HG03045 (cell line): ENCODE data around the gene ARHGAP26.

Experiments used
- ATAC-seq: cut with Tn5 transposase; IDR thresholded peaks from one replicate; pipeline ENCODE4 v1.9.1; 2021; ENCODE audit warnings: mild to moderate bottlenecking, moderate library complexity; ENCODE audit not compliant: unreplicated experiment

ARHGAP26 gene

GRCh38 chr5:143170104-143170503 is 399.9 kb downstream of the ARHGAP26 start:
- no peak for ATAC-seq

GRCh38 chr5:143170977-143171376 is 400.8 kb downstream of the ARHGAP26 start:
- no peak for ATAC-seq

GRCh38 chr5:143172739-143173138 is 402.6 kb downstream of the ARHGAP26 start:
- no peak for ATAC-seq

GRCh38 chr5:143173139-143173889 is 403.1 kb downstream of the ARHGAP26 start:
- no peak for ATAC-seq

GRCh38 chr5:143174714-143175398 is 404.7 kb downstream of the ARHGAP26 start:
- peak; percentile 89 for ATAC-seq

GRCh38 chr5:143176048-143176447 is 405.9 kb downstream of the ARHGAP26 start:
- no peak for ATAC-seq

- ATAC-seq, result no peak
Measured at GRCh38 chr5:143177263-143177983, 407.2 kb downstream of the ARHGAP26 start.

GRCh38 chr5:143179126-143179740 is 409.1 kb downstream of the ARHGAP26 start:
- ATAC-seq, result no peak

GRCh38 chr5:143180751-143181150 is 410.6 kb downstream of the ARHGAP26 start:
- no peak for ATAC-seq

GRCh38 chr5:143181173-143181572 is 411.0 kb downstream of the ARHGAP26 start:
- no peak for ATAC-seq

GRCh38 chr5:143182106-143182505 is 411.9 kb downstream of the ARHGAP26 start:
- ATAC-seq, result no peak

GRCh38 chr5:143182901-143183820 is 413.0 kb downstream of the ARHGAP26 start:
- peak; percentile 69 for ATAC-seq

- ATAC-seq, result no peak
Measured at GRCh38 chr5:143183989-143184388, 413.8 kb downstream of the ARHGAP26 start.

GRCh38 chr5:143186623-143187022 is 416.4 kb downstream of the ARHGAP26 start:
- ATAC-seq, result no peak

GRCh38 chr5:143187495-143187894 is 417.3 kb downstream of the ARHGAP26 start:
- ATAC-seq, result no peak

- ATAC-seq, result no peak
Measured at GRCh38 chr5:143188083-143188482, 417.9 kb downstream of the ARHGAP26 start.

- no peak for ATAC-seq
Measured at GRCh38 chr5:143188692-143189091, 418.5 kb downstream of the ARHGAP26 start.

- ATAC-seq, result no peak
Measured at GRCh38 chr5:143190260-143190810, 420.2 kb downstream of the ARHGAP26 start.

- no peak for ATAC-seq
Measured at GRCh38 chr5:143191720-143192119, 421.5 kb downstream of the ARHGAP26 start.
